Activated T-cell treated with anti-CD3 and anti-CD28 coated beads, Interleukin-2, amount 50 U/mL, for 1 hour (primary cell): Measurements from ENCODE around the gene DNAJB1.
"Not testable (repeated sequence)": the region's sequence is repeated elsewhere in the genome, so short reads cannot be mapped to it uniquely, and the experiment has no call there.

Experiments used
- DNase-seq: peaks from one replicate; pipeline ENCODE4 v3.0.0-alpha.2; 2020

Gene DNAJB1

DNA sequence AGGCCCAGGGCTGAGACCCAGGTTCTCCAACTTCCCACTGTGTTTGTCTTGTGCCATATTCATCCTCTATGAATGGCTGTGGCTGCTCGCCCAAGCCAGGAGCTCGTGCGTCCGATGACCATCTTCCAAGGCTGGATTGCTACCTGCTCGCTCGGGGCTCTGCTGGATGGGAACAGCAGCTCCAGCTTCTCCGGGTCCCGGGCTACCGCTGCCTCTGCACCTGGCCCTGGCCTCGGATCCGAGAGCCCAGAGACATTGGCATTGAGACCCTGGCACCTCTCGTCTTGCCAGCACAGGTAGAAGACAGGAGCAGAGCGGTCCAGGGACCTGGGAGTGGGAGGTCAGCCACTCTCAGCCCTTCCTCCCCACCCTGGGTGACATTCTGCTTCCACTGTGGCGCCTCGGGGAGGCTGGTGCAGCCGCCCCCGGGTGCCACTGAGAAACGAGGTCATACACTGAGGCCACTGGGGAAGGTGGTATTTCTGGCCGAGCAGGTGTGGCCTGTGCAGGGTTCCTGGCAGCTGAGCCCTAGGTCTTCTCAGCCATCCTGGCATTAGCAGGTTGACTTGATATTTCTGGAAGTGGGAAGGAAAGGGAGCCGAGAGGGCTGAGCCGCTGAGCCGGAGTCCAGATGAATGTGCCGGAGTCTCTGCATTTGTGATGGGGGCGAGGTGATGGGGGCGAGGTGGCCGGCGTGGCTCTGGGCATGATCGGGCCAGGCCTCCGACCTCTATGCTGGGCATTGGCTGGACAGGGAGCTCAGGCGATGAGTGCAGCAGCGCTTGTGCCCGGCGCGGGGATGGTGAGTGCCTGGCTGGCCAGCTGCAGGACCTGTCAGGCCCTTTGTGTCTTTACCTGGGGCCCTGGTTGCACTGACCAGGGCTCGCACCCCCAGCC lies 35.1 kb upstream of the DNAJB1 start:
- DNase-seq: no peak

- DNase-seq: not testable (repeated sequence)
Observed at GRCh38 chr19:14552006-14552360, 33.8 kb upstream of the DNAJB1 start.

- DNase-seq: peak; percentile 80
Observed at GRCh38 chr19:14551134-14552005, 33.2 kb upstream of the DNAJB1 start.

DNA sequence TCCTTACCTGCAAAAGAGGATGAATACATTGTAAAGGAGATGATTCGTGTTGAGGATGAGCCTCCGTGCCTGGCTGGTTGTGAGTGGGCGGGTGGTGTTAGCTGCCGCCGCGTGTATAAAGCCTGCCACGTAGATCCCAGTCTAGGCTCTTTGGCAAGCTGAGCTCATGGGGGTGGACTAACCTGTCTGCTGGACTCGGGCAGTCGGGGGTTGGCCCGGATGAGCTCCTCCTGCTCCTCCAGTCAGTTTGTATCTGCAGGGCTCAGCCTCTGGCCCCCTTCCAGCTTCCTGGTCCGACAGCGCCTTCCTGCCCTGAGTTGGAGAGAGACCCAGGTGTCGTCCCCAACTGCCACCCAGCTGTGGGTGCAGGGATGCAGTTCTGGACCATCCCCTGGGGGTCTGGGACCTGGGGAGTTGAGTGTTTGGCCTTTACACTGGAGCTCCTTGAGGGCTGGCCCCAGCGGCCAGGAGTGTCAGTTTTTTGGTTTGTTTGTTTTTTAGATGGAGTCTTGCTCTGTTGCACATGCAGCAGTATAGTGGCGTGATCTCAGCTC lies 32.1 kb upstream of the DNAJB1 start:
- no peak for DNase-seq

DNA sequence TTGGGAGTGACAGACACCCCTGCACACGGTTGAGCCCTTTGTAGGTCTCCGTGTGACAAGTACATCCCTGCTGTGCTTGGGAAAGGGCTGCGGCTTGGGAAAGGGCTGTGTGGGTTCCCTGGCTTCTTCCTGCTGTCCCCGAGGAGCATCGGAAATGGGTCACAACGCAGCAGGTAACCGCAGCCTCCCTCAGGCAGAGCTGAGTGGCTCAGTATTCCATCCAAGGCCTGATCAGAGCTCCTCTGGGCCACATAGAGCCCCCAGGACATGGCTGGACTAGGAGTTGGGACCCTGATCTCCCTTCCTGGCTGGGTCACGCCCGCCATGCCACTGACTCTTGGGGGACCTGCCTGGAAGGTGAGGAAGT lies 27.5 kb upstream of the DNAJB1 start:
- DNase-seq: no peak

DNA sequence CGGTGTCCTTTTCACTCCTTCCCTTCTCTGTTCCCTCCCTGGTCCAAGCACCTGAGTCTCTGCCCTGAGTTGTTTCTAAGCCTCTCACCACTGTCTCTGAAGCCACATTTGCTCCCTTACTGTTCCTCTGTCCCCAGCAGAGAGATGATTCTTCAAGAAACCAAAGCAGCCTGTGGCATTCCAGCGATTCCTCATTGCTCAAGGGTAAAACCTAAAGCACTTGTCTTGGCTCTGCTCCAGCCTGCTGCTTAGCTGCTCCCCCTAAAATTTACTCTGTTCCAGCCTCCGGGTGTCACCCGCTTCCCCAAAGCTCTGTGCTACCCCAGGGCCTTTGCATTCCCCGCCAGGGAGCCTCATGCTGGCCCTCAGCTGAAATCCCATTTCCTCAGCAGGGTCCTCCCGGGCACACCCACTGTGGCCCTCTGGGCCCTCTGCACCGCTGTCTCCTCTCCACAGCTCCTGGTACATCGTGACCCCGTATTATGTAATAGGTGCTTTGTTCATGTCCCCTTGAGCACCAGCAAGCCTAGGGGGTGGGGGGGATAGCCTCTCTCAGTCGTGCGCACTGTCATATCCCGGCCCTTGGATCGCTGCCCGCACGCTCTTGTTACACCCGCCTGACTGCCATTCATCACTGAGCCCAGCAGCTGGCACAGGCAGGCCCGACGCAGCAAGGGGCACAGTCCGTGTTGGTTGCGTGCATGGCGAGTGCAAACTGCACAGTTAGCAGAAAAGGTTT lies 26.9 kb upstream of the DNAJB1 start:
- no peak for DNase-seq

GRCh38 chr19:14544047-14544446 lies 25.9 kb upstream of the DNAJB1 start:
- DNase-seq: no peak

DNA sequence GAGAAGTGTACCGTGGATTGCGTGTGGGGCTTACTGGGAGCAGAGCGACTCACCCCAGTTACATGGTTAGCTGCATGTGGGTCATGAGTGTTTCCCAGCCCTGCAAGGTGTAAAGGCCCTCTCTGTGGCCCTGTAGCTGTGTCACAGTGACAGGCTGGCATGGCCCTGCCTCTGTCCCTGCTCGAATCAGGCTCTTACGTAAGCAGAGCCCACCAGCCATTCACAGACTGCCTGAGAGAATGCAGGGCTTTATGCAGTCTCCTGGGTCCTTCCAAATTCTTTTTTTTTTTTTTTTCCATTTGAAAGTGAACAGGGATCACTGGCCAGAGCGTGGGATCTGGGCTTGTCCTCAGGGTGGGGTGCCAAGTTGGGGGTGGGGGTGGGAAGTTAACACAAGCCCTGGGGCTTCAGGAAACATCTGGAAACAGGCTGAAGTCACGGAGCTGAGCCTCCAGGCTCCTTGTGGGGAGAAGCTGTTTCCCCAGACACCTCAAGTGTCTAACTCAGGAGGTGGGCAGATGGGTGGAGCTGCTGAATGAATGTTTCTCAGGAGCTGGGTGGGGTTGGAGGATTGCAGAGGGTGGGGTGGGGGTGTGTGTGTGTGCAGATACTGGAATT lies 24.6 kb upstream of the DNAJB1 start:
- DNase-seq: no peak

DNA sequence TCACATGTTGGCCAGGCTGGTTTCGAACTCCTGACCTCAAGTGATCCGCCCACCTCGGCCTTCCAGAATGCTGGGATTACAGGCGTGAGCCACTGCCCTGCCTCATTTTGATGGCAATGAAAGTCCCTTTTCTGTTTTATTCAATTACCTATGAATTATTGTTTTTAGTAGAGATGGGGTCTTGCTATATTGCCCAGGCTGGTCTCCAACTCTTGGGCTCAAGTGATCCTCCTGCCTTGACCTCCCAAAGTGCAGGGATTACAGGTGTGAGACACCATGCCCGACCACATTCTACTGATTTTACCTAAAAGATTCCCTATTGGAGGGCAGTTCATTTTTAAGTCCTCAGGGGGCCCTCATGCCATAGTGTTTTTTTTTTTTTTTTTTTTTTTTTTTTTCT lies 23.8 kb upstream of the DNAJB1 start:
- not testable (repeated sequence) for DNase-seq

- DNase-seq: no peak
Observed at GRCh38 chr19:14540741-14541525, 22.7 kb upstream of the DNAJB1 start.

DNA sequence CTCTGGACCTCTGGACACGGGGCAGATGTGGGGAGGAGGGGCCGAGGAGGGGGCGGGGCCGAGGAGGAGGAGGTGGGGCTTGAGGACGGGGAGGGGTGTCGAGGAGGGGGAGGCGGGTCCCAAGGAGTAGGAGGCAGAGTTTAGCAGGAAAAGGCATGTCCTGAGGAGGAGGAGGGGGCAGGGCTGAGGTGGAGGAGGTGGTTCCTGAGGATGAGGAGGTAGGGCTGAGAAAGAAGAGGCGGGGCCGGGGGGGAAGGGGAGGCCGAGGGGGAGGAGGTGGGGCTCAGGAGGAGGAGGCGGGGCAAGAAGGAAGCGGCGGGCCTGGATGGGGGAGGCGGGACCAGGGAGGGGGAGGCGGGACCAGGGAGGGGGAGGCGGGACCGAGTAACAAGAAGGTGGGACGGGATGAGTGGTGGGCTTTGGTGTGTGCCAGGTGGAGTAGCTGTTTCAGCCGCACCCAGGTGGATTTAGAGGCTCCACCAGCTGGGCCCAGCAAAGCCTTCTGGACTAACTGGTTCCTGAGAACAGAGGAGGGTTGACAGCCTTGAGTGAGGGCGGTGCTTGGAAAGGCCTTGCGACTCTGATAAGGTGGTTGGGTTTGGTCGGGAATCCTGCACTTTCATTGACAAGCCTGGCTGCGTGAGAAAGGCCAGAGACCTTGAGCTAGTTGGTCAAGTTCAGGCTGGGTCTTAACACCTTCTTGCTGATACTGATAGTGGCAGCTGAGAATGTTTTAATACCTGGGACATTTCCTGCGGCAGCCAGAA lies 18.9 kb upstream of the DNAJB1 start:
- peak; percentile 45 for DNase-seq

GRCh38 chr19:14533450-14533849 lies 15.3 kb upstream of the DNAJB1 start:
- no peak for DNase-seq

- no peak for DNase-seq
Observed at GRCh38 chr19:14530506-14530905, 12.3 kb upstream of the DNAJB1 start.

- DNase-seq: no peak
Observed at GRCh38 chr19:14530005-14530348, 11.8 kb upstream of the DNAJB1 start.

DNA sequence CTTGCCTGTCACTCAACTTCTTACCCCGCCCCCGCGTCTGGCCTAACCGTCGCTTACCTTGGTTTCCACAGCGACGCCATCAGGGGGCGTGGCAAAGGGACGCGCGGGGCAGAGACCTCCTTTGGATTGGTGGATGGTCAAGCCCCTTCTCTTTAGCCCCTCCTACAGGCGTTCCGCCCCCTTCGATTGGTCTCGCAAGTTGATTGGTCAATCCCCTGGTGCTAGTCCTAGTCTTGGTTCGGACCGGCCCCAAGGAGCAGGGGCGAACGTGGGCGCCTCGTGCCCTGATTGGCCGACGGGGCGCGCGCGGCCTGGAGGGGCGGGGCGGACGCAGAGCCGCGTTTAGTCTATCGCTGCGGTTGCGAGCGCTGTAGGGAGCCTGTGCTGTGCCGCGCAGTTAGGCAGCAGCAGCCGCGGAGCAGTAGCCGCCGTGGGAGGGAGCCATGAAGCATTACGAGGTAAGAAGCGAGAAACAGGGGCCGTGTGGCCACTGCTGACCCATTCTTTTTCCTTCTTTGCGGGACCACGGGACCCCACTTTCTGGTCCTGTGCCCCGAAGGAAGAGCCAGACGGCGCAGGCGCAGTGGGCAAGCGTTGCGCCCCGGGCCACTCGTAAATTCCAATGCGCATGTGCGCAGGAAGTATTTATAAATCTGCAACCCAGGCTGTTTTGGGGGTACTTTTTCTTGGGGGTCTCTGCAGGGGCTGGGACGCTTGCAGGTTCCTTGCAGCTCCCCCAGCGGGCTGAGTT lies 11.2 kb upstream of the DNAJB1 start, which contains the start of gene TECR:
Gene TECR, plus strand, starts transcription at position 341 of the 751 bp plus-strand sequence. Its CDS starts 103 bp downstream, at position 444.
- peak; percentile 100 for DNase-seq

DNA sequence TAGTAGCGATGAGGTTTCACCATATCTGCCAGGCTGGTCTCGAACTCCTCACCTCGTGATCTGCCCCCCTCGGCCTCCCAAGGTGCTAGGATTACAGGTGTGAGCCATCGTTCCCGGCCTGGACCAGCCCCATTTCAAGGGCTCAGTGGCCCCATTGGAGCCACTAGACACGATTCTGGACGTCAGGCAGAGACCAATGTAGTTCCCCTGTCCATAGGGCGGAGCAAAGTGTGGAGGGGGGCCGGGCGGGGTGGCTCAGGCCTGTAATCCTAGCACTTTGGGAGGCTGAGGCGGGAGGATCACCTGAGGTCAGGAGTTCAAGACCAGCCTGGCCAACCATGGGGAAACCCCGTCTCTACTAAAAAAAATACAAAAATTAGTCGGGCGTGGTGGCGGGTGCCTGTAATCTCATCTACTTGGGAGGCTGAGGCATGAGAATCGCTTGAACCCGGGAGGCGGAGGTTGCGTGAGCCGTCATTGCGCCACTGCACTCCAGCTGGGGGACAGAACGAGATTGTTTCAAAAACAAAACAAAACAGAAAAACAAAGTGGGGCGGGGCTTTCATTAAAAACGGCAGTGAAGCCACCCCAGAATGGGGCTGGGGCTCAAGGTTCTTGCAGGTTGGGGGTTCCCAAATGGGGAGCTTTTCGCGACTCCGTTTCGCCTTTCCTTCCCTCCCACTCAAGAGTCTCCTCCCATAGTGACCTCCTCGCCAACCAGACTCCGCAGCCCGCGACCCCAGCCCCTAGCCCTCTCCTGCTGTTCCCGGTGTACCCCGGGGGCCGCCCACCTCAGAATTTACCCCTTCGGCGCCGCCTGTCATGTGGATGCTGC lies 10.4 kb upstream of the DNAJB1 start:
- no peak for DNase-seq

DNA sequence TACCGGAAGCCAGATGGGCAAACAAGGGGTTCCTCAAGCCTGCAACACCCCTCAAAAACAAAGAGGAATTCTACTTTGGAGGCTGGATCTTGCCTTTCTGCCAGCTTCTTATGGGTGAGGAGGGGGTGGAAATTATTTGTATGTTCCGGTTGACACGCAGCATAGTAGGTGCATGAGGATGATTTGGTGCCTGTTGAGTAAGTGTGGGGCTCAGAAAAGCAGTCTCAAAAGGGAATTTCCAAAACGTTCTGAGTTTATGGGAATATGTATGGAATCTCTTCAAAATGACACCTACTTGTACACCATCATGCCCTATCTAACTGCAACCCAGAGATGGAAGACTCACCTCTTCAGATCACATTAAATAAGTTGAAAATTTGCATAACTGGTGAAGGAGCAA lies 8.2 kb upstream of the DNAJB1 start:
- DNase-seq: no peak

GRCh38 chr19:14525729-14526128 lies 7.5 kb upstream of the DNAJB1 start:
- no peak for DNase-seq

- DNase-seq: no peak
Observed at GRCh38 chr19:14520543-14520942, 2.3 kb upstream of the DNAJB1 start.
